Trophoblast cell (in vitro differentiated cells and primary cell): ENCODE measurements around the gene LLPH.

Source experiments
- DNase-seq, 2 donors: peaks; one replicate each; pipeline ENCODE4 v3.0.0-alpha.2; 2016
- H2AFZ ChIP-seq: 2 replicates; pipeline ENCODE4 v1.6.1; 2013; ENCODE audit warnings: low read length, moderate library complexity, mild to moderate bottlenecking; ENCODE audit not compliant: insufficient read depth, poor library complexity
- H2AK5ac ChIP-seq: 2 replicates; pipeline ENCODE4 v1.6.1; 2013; ENCODE audit warnings: mild to moderate bottlenecking, low read length
- H2BK120ac ChIP-seq: 2 replicates; pipeline ENCODE4 v1.6.1; 2013; ENCODE audit warnings: low read length, mild to moderate bottlenecking, moderate library complexity; ENCODE audit not compliant: insufficient read depth, poor library complexity
- H2BK12ac ChIP-seq: 2 replicates; pipeline ENCODE4 v1.6.1; 2013; ENCODE audit warnings: mild to moderate bottlenecking, low read length, moderate library complexity
- H2BK5ac ChIP-seq: 2 replicates; pipeline ENCODE4 v1.6.1; 2013; ENCODE audit warnings: low read length, low read depth, moderate library complexity, mild to moderate bottlenecking; ENCODE audit not compliant: poor library complexity
- H3K14ac ChIP-seq: 2 replicates; pipeline ENCODE4 v1.6.1; 2013; ENCODE audit warnings: mild to moderate bottlenecking, low read length
- H3K18ac ChIP-seq: 2 replicates; pipeline ENCODE4 v1.6.1; 2013; ENCODE audit warnings: mild to moderate bottlenecking, low read length
- H3K23ac ChIP-seq: 2 replicates; pipeline ENCODE4 v1.6.1; 2013; ENCODE audit warnings: low read length
- H3K27ac ChIP-seq: 2 replicates; pipeline ENCODE4 v1.5.1; 2013; ENCODE audit warnings: low read depth, mild to moderate bottlenecking, inconsistent platforms, low read length, moderate library complexity
- H3K27me3 ChIP-seq: 2 replicates; pipeline ENCODE4 v1.6.1; 2013; ENCODE audit warnings: inconsistent platforms, mild to moderate bottlenecking, low read length, moderate library complexity; ENCODE audit not compliant: insufficient read depth
- H3K36me3 ChIP-seq, 2 experiments: 1 replicate in 1 of 2; 2 replicates in 1 of 2; pipeline ENCODE4 v1.6.1; 2013; ENCODE audit warnings: low read length in 2 of 2, mild to moderate bottlenecking in 2 of 2, moderate library complexity in 1 of 2; ENCODE audit not compliant: insufficient read depth in 2 of 2, control insufficient read depth in 1 of 2
- H3K4ac ChIP-seq: 2 replicates; pipeline ENCODE4 v1.6.1; 2013; ENCODE audit warnings: low read depth, mild to moderate bottlenecking, low read length, moderate library complexity
- H3K4me1 ChIP-seq, 2 experiments: 1 replicate in 1 of 2; 2 replicates in 1 of 2; pipeline ENCODE4 v1.6.1; 2013; ENCODE audit warnings: low read length in 2 of 2, mild to moderate bottlenecking in 2 of 2, moderate library complexity in 1 of 2; ENCODE audit not compliant: insufficient read depth in 2 of 2, control insufficient read depth in 1 of 2
- H3K4me2 ChIP-seq: 2 replicates; pipeline ENCODE4 v1.6.1; 2013; ENCODE audit warnings: inconsistent platforms, mild to moderate bottlenecking, low read length, moderate library complexity
- H3K4me3 ChIP-seq: 2 replicates; pipeline ENCODE4 v1.5.1; 2013; ENCODE audit warnings: mild to moderate bottlenecking, low read depth, low read length, inconsistent platforms
- H3K79me1 ChIP-seq: one replicate; pipeline ENCODE4 v1.6.1; 2013; ENCODE audit warnings: low read length
- H3K79me2 ChIP-seq: 2 replicates; pipeline ENCODE4 v1.6.1; 2013; ENCODE audit warnings: low read length, mild to moderate bottlenecking; ENCODE audit not compliant: control insufficient read depth, insufficient read depth, poor library complexity
- H3K9ac ChIP-seq: 2 replicates; pipeline ENCODE4 v1.6.1; 2013; ENCODE audit warnings: mild to moderate bottlenecking, low read length
- H3K9me3 ChIP-seq: 2 replicates; pipeline ENCODE4 v1.6.1; 2013; ENCODE audit warnings: low read depth, mild to moderate bottlenecking, control low read depth, inconsistent platforms, low read length; ENCODE audit not compliant: insufficient read depth
- H4K12ac ChIP-seq: 2 replicates; pipeline ENCODE4 v1.6.1; 2013; ENCODE audit warnings: low read depth, mild to moderate bottlenecking, low read length, moderate library complexity
- H4K8ac ChIP-seq: 2 replicates; pipeline ENCODE4 v1.6.1; 2013; ENCODE audit warnings: low read depth, mild to moderate bottlenecking, low read length, moderate library complexity
- H4K91ac ChIP-seq: one replicate; pipeline ENCODE4 v1.6.1; 2013; ENCODE audit warnings: low read depth, mild to moderate bottlenecking, low read length, moderate library complexity
- WGBS: extraction: QIAGEN DNeasy Blood & Tissue Kit; methylation state at CpG from one replicate; pipeline ENCODE4 v1.1.7; 2013; ENCODE audit warnings: missing lambda C conversion rate; ENCODE audit not compliant: insufficient read length, insufficient coverage; ENCODE audit errors: extremely low coverage; 5-methylcytosine and 5-hydroxymethylcytosine counted together

Gene LLPH

DNA sequence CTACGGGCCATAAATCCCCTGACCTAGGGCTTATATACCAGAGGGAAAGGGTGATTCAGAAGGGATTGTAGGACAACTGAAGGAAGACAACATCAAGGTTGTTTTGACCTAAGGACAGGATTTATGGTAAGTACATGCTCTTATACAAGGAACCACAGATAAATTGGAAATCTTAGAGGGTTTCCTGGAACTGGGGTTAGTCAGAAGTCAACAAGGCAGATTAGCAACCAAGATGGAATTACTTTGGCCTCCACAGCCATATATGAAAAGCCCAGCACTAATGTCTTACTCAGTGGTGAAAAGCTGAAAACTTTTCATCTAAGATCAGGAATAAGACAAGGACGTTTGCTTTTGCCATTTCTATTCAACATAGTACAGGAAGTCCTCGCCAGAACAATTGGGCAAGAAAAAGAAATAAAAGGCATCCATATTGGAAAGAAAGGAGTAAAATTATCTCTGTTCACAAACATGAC is 33.8 kb upstream of the LLPH start:
- H4K91ac ChIP-seq: no peak overlapping the region
- no peak overlapping the region for H3K23ac ChIP-seq
- no peak overlapping the region for H2BK12ac ChIP-seq
- H2AFZ ChIP-seq: no peak overlapping the region
- WGBS: no CpG with 5 or more reads among the region's 3 CpGs
- peaks cover 4 to 8% of the 10 kb centered on the region in 2 experiments for H3K36me3 ChIP-seq
- no peak overlapping the region for H2BK5ac ChIP-seq
- H3K14ac ChIP-seq: no peak overlapping the region
- H2BK120ac ChIP-seq: no peak overlapping the region
- H4K8ac ChIP-seq: no peak overlapping the region
- H3K4me1 ChIP-seq: no peaks in the 10 kb centered on the region
- H4K12ac ChIP-seq: no peak overlapping the region
- H3K79me1 ChIP-seq: peaks cover 3% of the 10 kb centered on the region
- H3K4ac ChIP-seq: no peak overlapping the region
- DNase-seq: no peak
- no peak overlapping the region for H3K9ac ChIP-seq
- H3K27ac ChIP-seq: no peak overlapping the region
- no peaks in the 10 kb centered on the region for H3K27me3 ChIP-seq
- no peak overlapping the region for H3K18ac ChIP-seq
- H3K79me2 ChIP-seq: no peaks in the 10 kb centered on the region
- H2AK5ac ChIP-seq: no peak overlapping the region
- H3K4me3 ChIP-seq: no peak overlapping the region
- H3K4me2 ChIP-seq: no peak overlapping the region
- H3K9me3 ChIP-seq: peaks cover 2% of the 10 kb centered on the region

DNA sequence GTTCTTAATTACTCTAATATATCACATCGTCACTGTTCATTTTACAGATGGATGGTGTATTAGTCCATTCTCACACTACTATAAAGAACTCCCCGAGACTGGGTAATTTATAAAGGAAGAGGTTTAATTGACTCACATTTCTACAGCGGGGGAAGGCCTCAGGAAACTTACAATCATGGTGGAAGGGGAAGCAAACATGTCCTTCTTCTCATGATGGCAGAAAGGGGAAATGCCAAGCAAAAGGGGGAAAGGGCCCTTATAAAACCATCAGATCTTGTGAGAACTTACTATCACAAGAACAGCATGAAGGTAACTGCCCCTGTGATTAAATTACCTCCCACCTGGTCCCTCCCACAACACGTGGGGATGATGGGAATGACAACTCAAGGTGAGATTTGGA is 32.7 kb upstream of the LLPH start:
- Histone ChIP-seq H3K9ac (no peak overlapping the region), H4K8ac (no peak overlapping the region), H3K23ac (no peak overlapping the region), H2AFZ (no peak overlapping the region), H3K4me2 (no peak overlapping the region), H3K9me3 (peaks cover 2% of the 10 kb centered on the region), H3K14ac (no peak overlapping the region), H4K91ac (no peak overlapping the region), H2BK12ac (no peak overlapping the region), H3K4me3 (no peak overlapping the region), H2BK5ac (no peak overlapping the region), H3K4ac (no peak overlapping the region), H3K27me3 (no peaks in the 10 kb centered on the region), H2AK5ac (no peak overlapping the region), H2BK120ac (no peak overlapping the region), H3K36me3 (peaks cover 4 to 8% of the 10 kb centered on the region in 2 experiments), H3K79me1 (no peaks in the 10 kb centered on the region), H4K12ac (no peak overlapping the region), H3K18ac (no peak overlapping the region), H3K4me1 (no peaks in the 10 kb centered on the region), H3K27ac (no peak overlapping the region), H3K79me2 (no peaks in the 10 kb centered on the region)
- DNase-seq: no peak
- WGBS: no CpG with 5 or more reads among the region's 4 CpGs

DNA sequence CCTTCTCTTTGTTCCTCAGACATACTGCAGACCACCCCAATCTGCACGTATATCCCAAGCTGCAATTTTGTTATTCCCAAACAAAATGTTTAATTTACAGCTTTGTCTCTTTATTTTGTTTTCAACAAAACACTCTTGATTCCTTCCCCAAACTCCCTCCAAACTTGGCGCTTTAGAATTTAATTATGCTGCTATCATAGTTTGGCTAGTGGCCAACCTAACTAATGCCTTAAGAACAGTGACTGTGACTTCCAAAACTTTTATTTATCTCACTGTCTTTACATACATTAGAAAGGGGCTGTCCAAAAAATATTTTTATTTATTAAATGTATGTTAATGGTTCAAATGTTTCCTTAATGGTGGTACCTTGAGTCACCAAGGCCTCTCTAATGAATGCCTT is 32.2 kb upstream of the LLPH start:
- Histone ChIP-seq H4K12ac (no peak overlapping the region), H2BK120ac (no peak overlapping the region), H3K14ac (no peak overlapping the region), H4K91ac (no peak overlapping the region), H3K4me3 (no peak overlapping the region), H3K18ac (no peak overlapping the region), H2AFZ (no peak overlapping the region), H3K9ac (no peak overlapping the region), H3K79me1 (no peaks in the 10 kb centered on the region), H3K9me3 (peaks cover 2% of the 10 kb centered on the region), H2BK5ac (no peak overlapping the region), H3K36me3 (peaks cover 4 to 8% of the 10 kb centered on the region in 2 experiments), H2BK12ac (no peak overlapping the region), H2AK5ac (no peak overlapping the region), H3K4me2 (no peak overlapping the region), H3K79me2 (no peaks in the 10 kb centered on the region), H3K23ac (no peak overlapping the region), H3K27me3 (no peaks in the 10 kb centered on the region), H3K4ac (no peak overlapping the region), H3K27ac (no peak overlapping the region), H3K4me1 (no peaks in the 10 kb centered on the region), H4K8ac (no peak overlapping the region)
- no peak for DNase-seq
- no CpG with 5 or more reads among the region's 2 CpGs for WGBS

DNA sequence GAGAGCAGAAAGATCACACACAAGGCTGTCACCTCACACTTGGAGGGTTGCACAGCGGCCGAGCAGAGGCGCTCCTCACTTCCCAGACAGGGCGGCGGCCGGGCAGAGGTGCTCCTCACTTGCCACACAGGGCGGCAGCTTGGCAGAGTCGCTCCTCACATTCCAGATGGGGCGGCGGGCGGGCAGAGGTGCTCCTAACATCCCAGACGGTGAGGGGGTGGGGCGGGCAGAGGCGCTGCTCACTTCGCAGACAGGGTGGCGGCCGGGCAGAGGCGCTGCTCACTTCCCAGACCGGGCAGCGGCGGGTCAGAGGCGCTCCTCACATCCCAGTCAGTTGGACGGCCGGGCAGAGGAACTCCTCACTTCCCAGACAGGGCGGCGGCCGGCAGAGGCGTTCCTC is 30.2 kb upstream of the LLPH start:
- Histone ChIP-seq H3K79me2 (no peaks in the 10 kb centered on the region), H3K14ac (no peak overlapping the region)
- no peak for DNase-seq

More for the DNA sequence above, 30.2 kb upstream of the LLPH start:
- Histone ChIP-seq H2BK5ac (no peak overlapping the region), H3K4me1 (no peaks in the 10 kb centered on the region), H4K91ac (no peak overlapping the region), H3K9me3 (peaks cover 2% of the 10 kb centered on the region), H3K27ac (no peak overlapping the region), H2BK120ac (no peak overlapping the region), H3K23ac (no peak overlapping the region), H3K18ac (no peak overlapping the region), H3K36me3 (peaks cover 4 to 5% of the 10 kb centered on the region in 2 experiments), H2AFZ (no peak overlapping the region), H4K12ac (no peak overlapping the region), H3K9ac (no peak overlapping the region), H2BK12ac (no peak overlapping the region), H3K4ac (no peak overlapping the region), H4K8ac (no peak overlapping the region), H3K4me3 (no peak overlapping the region), H2AK5ac (no peak overlapping the region), H3K79me1 (no peaks in the 10 kb centered on the region), H3K4me2 (no peak overlapping the region), H3K27me3 (no peaks in the 10 kb centered on the region)
- WGBS: no CpG with 5 or more reads among the region's 28 CpGs
